Activated B cell treated with CpG ODN at 0.5 μM for 24 hours (primary cell): Measurements from ENCODE around the gene ZNF503. TPM values are rescaled to one million over a fixed set of nuclear protein-coding genes. Genes with fewer than 3 reads are reported as not detected.

ENCODE experiments used
- ATAC-seq: fragments of 200-7000 bp; cut with Tn5 transposase; one replicate; pipeline ENCODE4 v1.10.0; 2021; ENCODE audit warnings: low read depth, mild to moderate bottlenecking, moderate library complexity
- CTCF ChIA-PET: fragments of 350-600 bp; sonication (Branson Sonifier 250); formaldehyde crosslinking; loops from one replicate; lab custom pipeline; 2021; ENCODE audit warnings: antibody characterized with exemption; lab: Charles Lee
- POLR2A ChIA-PET: fragments of 350-600 bp; sonication (Branson Sonifier 250); formaldehyde crosslinking; loops from one replicate; lab custom pipeline; 2021; ENCODE audit warnings: antibody characterized with exemption; lab: Charles Lee
- DNase-seq: peaks from one replicate; pipeline ENCODE4 v3.0.0; 2022
- H3K27ac Mint-ChIP-seq: one replicate; pipeline ENCODE4 v1.8.0; 2020; ENCODE audit warnings: mixed read lengths
- H3K27me3 Mint-ChIP-seq: one replicate; pipeline ENCODE4 v1.8.0; 2021; ENCODE audit warnings: mixed read lengths
- H3K36me3 Mint-ChIP-seq: one replicate; pipeline ENCODE4 v1.8.0; 2021; ENCODE audit warnings: low read depth, mixed read lengths
- H3K4me1 Mint-ChIP-seq: one replicate; pipeline ENCODE4 v1.8.0; 2021; ENCODE audit warnings: mixed read lengths
- H3K4me3 Mint-ChIP-seq: one replicate; pipeline ENCODE4 v1.8.0; 2020; ENCODE audit warnings: mild to moderate bottlenecking, mixed read lengths
- H3K9me3 Mint-ChIP-seq: one replicate; pipeline ENCODE4 v1.8.0; 2020; ENCODE audit warnings: mixed read lengths
- CTCF ChIP-seq: fragments of 200-600 bp; IDR thresholded peaks from one replicate; pipeline ENCODE4 v1.8.0; 2022; ENCODE audit warnings: antibody characterized with exemption, mild to moderate bottlenecking
- intact Hi-C: fragments of 100-400 bp; cut with micrococcal nuclease; formaldehyde crosslinking; loops from one replicate; pipeline ENCODE4 v1.15.1; 2024
- total RNA-seq: library from RNA; stranded (reverse); gene quantifications from 2 replicates; pipeline ENCODE4 v1.2.3, GENCODE V29; 2022

The ZNF503 gene
- total RNA-seq, 1 donor from 2014 or later: not detected

GRCh38 chr10:75358835-75359421 lies 42.6 kb downstream of the ZNF503 start:
- DNase-seq (no peak), ATAC-seq (no peak)
- Mint-ChIP-seq H3K4me3 (no peak overlapping the region), H3K4me1 (no peaks in the 10 kb centered on the region), H3K27ac (no peak overlapping the region), H3K27me3 (peaks cover 15% of the 10 kb centered on the region), H3K36me3 (no peaks in the 10 kb centered on the region), H3K9me3 (peaks cover 2% of the 10 kb centered on the region)
- intact Hi-C loops: no loop called here
- POLR2A ChIA-PET: no interaction called here
- no peak for TF ChIP-seq CTCF
- CTCF ChIA-PET: no interaction called here

GRCh38 chr10:75358132-75358531 lies 43.4 kb downstream of the ZNF503 start:
- Mint-ChIP-seq H3K36me3 (no peaks in the 10 kb centered on the region), H3K4me1 (no peaks in the 10 kb centered on the region), H3K27me3 (peaks cover 13% of the 10 kb centered on the region), H3K9me3 (peaks cover 2% of the 10 kb centered on the region), H3K4me3 (no peak overlapping the region), H3K27ac (no peak overlapping the region)
- intact Hi-C loops: no loop called here
- no peak for TF ChIP-seq CTCF
- DNase-seq (no peak), ATAC-seq (no peak)
- POLR2A ChIA-PET: no interaction called here
- CTCF ChIA-PET: no interaction called here

- intact Hi-C loops: no loop called here
- CTCF ChIA-PET: no interaction called here
These were observed 44.1 kb downstream of the ZNF503 start for GRCh38 chr10:75357500-75357899.

GRCh38 chr10:75356484-75356883 lies 45.1 kb downstream of the ZNF503 start:
- H3K36me3 Mint-ChIP-seq: no peaks in the 10 kb centered on the region
- no peak for TF ChIP-seq CTCF
- no peak overlapping the region for H3K27ac Mint-ChIP-seq
- no peak for DNase-seq
- CTCF ChIA-PET: interaction anchor here (0.6 kb wide), 1 partner anchor 463 kb away, joined by 4 read pairs; no protein-coding TSS in a partner anchor
- ATAC-seq: no peak
- H3K27me3 Mint-ChIP-seq: peaks cover 13% of the 10 kb centered on the region
- intact Hi-C loops: no loop called here
- POLR2A ChIA-PET: no interaction called here
- H3K9me3 Mint-ChIP-seq: peaks cover 2% of the 10 kb centered on the region
- no peak overlapping the region for H3K4me3 Mint-ChIP-seq
- H3K4me1 Mint-ChIP-seq: no peaks in the 10 kb centered on the region

More at GRCh38 chr10:75357500-75357899, 44.1 kb downstream of the ZNF503 start:
- Mint-ChIP-seq H3K27me3 (peaks cover 13% of the 10 kb centered on the region), H3K36me3 (no peaks in the 10 kb centered on the region), H3K4me3 (no peak overlapping the region), H3K9me3 (peaks cover 2% of the 10 kb centered on the region), H3K4me1 (no peaks in the 10 kb centered on the region), H3K27ac (no peak overlapping the region)
- DNase-seq (no peak), ATAC-seq (no peak)
- POLR2A ChIA-PET: no interaction called here
- TF ChIP-seq CTCF: no peak

- Mint-ChIP-seq H3K4me1 (no peaks in the 10 kb centered on the region), H3K9me3 (peaks cover 2% of the 10 kb centered on the region), H3K27ac (no peak overlapping the region), H3K4me3 (no peak overlapping the region), H3K36me3 (no peaks in the 10 kb centered on the region), H3K27me3 (peaks cover 18% of the 10 kb centered on the region)
- TF ChIP-seq CTCF: no peak
- DNase-seq: no peak
- ChIA-PET POLR2A (no interaction called here), CTCF (no interaction called here)
- intact Hi-C loops: no loop called here
- ATAC-seq: no peak
These were observed 45.9 kb downstream of the ZNF503 start for GRCh38 chr10:75355706-75356105.
